NCI-H2107 (cell line): Measurements from ENCODE around the gene SATL1.
"Not testable (repeated sequence)": the region's sequence is repeated elsewhere in the genome, so short reads cannot be mapped to it uniquely, and the experiment has no call there.

Source experiments
- DNase-seq: peaks from one replicate; lab custom pipeline; 2025; lab: John Stamatoyannopoulos, UW

The SATL1 gene, protein sequence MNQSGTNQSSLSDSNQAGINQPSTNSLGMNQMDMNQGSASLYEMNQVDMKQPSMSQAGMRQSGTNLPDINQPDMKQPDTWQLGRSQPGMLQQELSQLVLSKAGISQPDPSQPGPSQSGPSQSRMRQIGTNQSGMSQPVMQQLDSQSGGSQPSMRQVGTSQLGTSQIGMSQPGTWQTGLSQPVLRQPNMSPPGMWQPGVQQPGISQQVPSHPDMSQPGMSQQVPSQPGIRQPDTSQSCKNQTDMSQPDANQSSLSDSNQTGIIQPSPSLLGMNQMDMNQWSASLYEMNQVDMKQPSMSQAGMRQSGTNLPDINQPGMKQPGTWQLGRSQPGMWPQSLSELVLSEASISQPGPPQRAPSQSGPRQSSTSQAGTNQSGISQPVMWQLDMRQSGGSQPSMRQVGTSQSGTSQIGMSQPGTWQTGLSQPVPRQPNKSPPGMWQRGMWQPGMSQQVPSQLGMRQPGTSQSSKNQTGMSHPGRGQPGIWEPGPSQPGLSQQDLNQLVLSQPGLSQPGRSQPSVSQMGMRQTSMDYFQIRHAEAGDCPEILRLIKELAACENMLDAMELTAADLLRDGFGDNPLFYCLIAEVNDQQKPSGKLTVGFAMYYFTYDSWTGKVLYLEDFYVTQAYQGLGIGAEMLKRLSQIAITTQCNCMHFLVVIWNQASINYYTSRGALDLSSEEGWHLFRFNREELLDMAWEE

DNA sequence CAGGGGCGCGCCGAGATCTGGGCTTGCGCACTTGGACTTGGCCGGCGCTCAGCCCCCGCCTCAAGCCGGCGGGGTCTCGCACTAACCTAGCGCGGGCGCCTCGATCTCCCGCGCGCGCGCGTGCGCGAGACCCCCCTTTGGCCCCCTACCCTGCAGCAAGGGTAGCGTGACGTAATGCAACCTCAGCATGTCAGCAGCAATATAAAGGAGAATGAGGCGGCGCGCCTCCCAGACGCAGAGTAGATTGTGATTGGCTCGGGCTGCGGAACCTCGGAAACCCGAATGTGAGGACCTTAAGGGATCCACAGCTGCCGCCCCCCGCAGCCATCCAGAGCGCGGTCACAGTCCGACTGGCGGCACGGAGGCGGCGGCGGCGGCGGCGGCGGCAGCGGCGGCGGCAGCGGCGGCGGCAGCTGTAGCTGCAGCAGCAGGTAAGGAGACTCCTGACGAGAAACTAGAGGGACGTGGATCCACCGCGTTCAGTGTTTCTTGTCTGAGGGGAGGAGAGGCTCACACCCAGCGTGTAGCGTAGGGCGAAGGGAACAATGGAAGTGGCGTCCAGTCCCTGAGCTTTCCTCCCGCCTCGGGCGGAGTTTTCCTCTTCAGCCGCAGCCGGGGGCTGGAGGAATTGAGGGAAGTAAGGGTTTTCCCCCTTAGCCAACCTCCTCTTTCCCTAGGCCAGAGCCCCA lies at the start of gene SATL1, which contains the start of gene ZNF711:
TSS of gene SATL1 (minus strand) at position 19 of the 689 bp plus-strand sequence. CDS start 134,811 bp downstream, outside the sequence.
TSS of gene ZNF711 (plus strand) at position 231 of the 689 bp plus-strand sequence. CDS start 3,582 bp downstream, outside the sequence.
- peak; percentile 53 for DNase-seq

DNA sequence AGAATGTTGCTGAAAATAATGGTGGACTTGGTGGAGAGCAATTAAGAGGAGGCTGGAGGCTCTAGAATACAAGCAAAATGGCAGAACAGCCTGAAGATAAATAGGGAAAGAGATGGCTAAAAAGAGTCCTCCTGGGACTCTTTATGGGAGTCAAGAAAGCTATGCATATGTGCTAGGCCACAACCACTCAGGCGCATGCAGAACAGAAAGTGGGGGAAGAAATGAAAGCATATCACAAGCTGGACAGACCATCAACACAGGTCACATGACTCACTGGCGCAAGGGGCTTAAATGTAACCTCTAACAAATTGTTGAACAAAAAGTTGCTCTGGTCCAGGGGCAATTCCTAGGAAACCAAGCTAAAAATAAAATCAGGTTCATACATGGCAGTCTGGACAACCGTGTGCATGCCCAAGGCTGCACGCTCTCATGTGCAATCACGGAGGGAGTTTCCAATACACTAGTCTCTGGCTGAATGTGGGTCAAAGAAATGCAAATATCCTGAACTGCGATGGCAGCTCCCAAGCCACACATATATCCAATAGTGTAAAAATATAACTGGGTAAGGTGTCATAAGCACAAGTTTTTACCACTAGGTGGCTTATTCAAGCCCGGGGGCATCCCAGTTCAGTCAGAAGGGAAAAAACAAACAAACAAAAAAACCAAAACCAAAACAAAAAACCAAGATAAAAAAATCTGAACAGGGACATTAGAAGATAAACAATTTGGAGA lies 45.6 kb upstream of the SATL1 start:
- no peak for DNase-seq

DNA sequence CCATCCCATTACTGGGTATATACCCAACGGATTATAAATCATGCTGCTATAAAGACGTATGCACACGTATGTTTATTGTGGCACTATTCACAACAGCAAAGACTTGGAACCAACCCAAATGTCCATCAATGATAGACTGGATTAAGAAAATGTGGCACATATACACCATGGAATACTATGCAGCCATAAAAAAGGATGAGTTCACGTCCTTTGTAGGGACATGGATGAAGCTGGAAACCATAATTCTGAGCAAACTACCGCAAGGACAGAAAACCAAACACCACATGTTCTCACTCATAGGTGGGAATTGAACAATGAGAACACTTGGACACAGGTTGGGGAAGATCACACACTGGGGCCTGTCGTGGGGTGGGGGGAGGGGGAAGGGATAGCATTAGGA lies 41.7 kb upstream of the SATL1 start:
- DNase-seq = not testable (repeated sequence)

DNA sequence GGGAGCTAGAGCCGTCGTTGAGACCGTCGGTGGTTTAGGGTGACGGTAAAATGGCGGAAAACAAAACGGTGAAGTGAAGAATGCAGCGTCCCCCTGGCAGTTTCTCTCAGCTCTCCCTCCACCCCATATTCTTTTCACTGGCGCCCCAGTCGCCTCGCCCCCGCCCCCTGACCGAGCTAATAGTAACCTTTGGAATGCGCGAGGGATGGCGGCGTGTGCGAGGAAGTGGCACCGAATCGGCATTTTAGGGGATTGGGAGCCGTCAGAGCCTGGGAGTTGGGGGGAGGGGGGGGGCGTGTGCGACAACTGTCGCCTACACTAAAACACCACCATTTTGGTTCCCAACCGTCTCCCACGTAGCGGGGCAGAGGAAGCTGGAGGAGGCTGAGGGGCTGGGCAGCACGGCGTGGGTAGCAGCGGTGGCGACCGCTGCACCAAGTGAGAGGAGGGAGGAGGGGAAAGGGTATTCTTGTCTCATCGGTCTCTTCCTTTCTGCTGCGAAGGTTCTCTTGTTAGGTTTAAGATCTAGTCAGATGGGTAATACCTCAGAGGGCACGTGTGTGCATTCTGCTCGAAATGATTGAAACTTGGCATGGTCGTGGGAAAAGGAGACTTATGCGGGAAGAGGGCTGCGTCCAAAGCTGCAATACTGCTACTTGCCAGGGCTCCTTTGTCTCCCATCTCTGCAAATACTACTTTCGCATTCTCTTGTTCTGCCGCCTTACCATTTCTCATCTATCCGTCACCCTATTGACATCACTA lies 1.1 kb upstream of the SATL1 start:
- DNase-seq = no peak

DNA sequence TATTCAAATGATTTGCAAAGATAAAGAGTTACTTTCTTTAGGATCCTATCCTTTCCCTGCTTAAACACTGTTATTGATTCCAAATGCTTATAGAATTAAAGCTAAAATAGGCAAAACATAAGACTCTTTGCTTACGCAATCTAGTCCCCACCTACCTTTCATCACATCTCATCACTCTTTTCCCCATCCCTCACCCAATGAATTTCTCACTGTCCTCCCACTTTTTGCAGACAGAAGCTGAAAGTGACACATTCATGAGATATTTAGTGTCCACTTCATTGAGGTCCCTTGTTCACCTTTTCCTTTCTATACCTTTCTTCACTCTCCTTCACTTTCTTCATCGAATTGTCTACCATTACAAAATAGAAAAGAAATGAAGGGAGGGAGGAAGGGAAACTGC lies 424 bp downstream of the SATL1 start:
- DNase-seq = no peak

DNA sequence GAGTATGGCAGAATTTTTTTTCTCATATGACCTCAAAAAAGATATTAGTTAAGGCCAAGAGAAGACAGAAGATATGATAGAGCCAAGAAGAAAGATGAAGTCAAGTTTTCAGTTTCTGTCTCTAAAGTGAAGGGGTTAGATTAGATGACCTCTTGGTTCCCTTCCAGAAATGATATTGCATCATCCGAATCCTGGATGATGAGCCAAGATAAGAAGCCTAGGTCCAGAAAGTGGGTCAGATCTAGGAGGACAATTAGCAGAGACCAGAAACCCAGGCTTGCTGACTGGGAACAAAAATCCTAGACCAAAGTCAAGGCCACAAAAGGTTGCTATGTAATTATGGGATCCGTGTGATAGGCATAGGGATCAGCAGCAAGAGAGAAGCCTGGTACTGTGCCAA lies 20.2 kb downstream of the SATL1 start:
- no peak for DNase-seq

DNA sequence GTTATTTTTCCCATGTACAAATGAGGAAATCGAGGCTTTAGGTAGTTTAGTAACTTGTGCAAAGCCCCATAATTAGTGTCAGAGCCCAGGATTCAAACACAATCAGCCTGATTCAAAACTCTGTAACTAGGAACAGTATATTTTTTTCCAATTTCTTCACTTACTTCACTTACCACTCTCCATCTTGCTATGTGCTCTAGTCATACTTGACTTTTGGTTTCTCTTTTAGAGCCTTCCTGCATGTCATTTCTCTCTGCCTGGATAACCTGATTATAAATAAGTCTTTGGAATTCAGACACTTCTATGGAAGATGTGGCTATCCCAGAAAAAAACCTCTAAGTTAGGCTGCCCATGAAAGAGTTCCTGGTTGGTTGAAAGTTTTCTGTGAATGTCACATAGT lies 22.2 kb downstream of the SATL1 start:
- DNase-seq = no peak

DNA sequence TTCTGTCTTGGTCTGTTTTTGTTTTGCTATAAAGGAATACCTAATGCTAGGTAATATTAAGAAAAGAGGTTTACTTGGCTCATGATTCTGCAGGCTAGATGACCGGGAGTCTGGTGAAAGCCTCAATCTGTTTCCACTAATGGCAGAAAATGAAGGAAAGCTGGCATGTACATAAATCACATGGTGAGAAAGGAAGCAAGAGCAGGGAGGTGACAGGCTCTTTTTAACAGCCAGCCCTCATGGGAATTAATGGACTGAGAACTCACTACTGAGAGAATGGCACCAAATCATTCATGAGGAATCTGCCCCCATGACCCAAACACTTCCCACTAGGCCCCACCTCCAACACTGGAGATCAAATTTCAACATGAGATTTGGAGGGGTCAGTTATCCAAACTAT lies 27.6 kb downstream of the SATL1 start:
- DNase-seq = no peak

DNA sequence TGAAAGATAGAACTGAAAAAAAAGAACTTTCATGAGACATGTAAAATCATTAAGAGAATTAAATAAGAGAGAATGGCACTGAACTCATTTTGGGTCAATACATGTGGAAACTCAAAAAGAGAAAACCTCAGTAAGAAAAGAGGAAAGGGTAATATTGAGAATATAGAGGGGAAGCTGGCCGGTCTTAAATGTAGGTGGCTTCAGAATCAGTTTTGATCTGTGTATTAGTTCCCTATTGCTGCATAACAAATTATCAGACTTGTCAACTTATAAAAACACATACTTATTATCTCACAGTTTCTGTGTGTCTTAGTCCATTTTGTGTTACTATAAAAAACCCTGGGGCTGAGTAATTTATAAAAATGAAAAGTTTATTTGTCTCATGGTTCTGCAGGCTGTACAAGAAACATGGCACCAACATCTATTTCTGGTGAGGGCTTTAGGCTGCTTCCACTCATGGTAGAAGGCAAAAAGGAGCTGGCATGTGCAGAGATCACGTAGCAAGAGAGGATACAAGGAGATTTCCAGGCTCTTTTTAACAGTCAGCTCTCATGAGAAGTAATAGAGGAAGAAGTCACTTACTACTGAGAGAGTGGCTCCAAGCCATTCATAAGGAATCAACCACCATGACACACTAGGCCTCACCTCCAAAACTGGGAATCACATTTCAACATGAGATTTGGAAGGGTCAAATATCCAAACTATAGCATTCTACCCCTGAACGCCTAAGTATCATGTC lies 29.6 kb downstream of the SATL1 start:
- no peak for DNase-seq

DNA sequence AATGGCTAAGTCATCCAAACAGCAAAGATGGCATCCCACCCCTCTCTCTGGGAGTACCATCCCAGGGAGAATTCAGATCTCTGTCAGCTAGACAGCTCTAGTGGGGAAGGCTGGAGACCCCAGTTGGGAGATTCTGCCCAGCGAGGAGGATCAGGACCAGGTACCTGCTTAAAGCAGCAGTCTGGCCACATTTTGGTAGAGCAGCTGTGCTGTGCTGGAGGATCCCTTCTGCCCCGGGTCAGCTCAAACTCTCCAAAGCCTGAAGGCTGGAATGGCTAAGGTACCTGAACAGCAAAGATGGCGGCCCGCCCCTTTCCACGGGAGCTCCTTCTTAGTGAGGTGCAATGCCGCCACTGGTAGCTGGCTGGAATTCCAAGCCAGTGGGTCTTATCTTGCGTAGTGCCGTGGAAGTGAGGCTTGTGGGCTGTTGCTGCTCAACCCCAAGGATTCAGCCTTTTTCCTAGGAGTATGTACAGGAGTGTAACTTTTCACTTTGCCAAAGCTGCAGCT lies 40.1 kb downstream of the SATL1 start:
- no peak for DNase-seq

DNA sequence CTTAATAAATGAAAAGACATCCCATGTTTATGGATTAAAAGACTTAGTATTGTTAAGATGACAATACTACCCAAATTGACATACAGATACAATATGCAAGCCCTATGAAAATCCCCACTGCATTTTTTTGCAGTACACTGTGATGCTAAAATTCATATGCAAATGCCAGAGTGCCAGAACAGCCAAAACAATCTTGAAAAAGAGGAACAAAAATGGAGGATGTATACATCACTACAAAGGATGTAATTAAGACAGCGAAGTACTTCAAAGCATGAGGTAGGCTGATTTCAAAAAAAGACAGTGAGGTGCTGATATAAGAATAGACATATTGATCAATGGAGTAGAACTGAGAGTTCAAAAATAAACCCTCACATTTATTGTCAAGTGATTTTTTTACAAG lies 47.3 kb downstream of the SATL1 start:
- no peak for DNase-seq

DNA sequence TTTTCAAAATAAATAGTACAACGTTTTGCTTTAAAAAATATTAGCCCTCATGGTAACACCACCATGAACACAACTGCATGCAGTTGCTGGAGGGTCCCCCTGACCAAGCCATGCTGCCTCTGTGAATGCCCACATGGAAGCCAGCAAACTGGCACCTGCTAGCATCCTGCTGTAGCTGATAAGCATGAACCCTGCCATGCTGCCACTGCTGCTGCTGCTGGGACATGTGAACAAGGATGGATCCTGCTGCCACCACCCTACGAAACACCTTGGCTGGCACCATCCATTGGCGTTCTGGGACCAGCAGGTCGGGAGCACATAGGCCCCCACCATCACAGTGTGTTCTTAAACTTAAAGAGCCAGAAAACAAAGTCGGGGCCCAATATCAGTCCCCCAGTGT lies 83.9 kb downstream of the SATL1 start:
- no peak for DNase-seq

DNA sequence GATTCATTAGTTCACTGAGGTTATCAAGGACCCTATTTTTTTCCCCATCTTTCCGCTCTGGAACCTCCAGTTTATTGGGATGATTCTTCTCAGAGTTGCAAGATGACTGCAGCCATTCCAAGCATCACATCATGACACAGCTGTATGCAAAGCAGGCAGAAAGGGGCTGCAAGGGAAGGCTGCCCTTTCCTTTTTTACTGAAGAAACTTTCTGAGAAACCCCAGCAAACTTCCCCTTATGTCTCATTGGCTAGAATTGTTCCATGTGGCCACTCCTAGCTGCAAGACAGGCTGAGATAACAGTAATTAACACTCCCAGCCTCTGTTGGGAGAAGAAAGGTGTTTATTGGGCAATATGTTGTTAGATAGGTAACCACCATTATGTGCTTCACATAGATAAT lies 102.6 kb downstream of the SATL1 start:
- DNase-seq = no peak

DNA sequence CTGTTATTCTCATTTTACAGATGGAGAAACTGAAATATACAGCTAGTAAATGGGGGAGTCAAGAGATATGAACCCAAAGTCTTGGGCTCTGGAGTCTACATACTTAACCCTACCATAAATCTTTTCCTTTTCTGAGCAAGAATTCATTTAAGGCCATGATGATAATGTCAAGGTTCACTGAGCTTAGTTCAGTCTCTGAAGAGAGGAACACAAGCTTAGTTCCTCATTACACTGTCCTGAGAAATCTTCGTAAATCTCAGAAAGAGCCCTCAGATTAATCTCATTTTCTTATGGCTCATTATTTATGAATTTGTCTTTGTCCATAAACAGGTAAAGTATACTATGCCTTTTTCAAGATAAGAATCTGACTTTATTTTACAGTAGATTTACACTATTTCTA lies 104.2 kb downstream of the SATL1 start:
- DNase-seq = no peak

DNA sequence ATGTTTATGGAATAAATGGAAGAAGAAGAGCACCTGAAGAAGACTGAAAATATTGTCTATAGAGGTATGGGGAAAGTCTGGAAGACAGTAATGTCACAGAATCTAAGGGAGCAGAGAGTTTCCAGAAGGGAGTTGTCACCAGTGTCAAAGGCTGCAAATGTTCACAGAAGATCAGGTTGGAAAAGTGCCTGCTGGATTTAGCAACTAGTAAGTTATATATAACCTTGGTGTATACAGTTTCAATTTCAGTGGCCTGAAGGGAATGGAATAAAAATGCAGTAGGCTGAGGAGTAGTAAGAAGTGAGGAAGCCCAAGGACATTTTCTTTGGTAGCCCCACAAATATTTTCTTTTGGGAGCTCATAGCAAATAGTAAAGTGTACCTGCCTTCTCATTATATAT lies 107.2 kb downstream of the SATL1 start:
- DNase-seq = no peak

DNA sequence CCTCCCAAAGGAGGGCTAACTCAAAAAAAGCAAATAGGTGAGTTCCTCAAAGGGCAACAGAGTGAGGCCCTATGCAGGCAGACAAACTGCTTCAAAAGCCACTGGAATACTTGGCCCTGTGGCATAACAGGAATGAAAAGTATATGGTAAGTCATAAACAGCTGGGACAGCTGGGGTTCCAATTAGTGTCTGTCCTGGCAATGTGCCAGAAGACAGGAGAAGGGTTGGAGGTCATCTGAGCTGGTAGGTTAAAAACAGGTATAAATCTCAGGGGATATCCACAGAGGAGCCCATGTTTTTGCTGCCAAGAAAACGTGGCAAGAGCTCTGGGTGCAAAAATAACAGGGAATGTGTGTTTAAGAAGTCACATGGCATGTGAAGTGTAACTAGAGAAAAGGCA lies 128.3 kb downstream of the SATL1 start:
- DNase-seq = no peak

DNA sequence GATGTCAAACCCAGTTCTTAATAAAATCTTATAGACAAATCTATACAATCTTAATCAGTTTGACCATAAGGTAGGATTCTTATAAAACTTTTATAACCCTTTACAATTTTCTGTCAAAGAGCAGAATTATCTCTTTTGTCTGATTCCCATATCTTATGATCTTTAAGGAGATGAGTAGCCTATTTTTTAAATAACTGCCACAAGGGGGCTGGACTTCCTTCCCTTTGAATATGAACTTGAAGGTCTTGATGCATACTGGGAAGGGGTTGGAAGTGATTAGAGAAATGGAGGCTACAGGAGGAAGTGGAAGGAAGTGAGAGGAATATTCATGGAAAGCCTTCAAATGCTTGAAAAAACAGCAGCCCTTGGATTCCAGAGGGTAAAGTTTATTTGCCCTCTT lies 128.8 kb downstream of the SATL1 start:
- DNase-seq = no peak

DNA sequence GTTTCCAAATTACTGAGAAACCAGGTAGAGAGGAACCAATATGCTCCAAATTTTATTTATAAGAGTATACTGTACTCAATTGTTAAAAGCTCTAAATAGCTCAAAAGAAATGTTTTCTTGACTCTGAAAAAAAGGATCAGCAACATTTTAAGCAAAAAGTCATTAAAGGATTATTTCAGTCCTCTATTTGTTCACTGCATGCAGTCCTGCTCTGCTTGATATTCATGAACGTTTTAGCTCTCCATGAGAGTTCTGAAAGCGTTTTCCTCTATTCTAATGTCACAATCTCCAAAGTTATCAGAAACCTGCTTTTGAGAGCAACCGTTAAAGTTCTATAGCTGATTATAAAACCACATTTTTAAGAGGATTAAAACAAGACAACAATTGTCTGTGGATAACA lies 129.4 kb downstream of the SATL1 start:
- DNase-seq = no peak

DNA sequence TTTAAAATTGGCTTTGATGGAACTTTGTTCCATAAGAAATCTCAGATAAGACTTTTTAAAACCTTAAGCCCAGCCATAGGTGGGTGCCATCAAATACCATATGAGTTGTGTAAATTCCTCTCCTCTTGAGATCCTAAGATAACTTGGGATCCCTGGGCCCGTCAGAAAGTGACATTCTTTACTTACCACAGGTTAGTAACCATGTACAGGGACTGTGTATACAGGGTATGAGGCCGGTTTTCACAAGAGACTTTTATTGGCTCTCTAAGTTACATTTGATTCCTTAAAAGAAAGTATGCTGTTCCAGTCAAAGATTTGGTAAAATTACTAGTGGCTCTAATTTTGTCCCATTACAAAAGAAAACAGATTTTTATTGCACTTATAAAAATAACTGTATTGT lies 129.8 kb downstream of the SATL1 start:
- DNase-seq = no peak

DNA sequence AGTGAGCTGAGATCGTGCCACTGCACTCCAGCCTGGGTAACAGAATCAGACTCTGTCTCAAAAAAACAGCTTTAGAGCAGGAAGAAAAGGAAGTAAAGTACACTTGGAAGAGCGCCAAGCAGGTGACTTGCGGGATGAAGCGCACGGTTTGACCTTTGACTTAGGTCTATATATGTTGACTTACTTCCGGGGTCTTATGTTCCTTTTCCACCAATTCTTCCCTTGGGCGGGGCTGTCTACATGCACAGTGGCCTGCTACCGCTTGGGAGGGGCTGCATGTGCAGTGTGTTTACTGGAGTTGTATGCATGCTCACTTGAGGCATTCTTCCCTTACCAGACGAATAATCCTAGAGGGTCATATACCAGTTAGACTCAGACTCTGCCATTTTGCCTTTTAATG lies 131.3 kb downstream of the SATL1 start:
- DNase-seq = no peak

DNA sequence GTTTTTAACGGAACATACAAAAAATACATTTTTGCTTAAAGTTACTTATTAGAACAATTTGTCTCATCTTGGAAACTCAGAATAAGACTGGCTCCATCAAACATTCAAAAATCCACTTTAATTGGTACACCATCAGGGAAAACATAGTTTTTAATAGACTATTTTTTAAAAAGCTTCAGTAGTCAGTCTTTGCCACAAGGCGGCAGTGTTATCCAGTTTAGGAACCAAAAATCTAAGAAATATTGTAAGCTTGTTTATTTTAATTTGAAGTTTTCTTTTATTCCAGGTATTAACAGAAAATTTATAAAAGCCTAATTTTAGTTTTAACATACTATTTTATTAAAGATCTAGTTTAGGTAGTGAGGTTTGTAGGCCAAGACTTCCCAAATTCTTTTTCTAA lies 132.2 kb downstream of the SATL1 start:
- no peak for DNase-seq
